ENCODE measurements around the gene NEO1. TPM values are rescaled to one million over a fixed set of nuclear protein-coding genes. Genes with fewer than 3 reads are reported as not detected.

Gene NEO1
- total and polyA plus RNA-seq, 2 experiments from 2014 or later = 39.1 to 64.0 TPM

- DNase-seq (ENCODE audit: low spot score) = no peak
- H3K9me3 ChIP-seq (ENCODE audit: low read depth) = no peaks in the 10 kb centered on the region
- no peaks in the 10 kb centered on the region for H3K27me3 ChIP-seq
- no peaks in the 10 kb centered on the region for H3K79me2 ChIP-seq
- H3K4me2 ChIP-seq = no peak overlapping the region
- no peaks in the 10 kb centered on the region for H3K9me2 ChIP-seq (replicated peaks; ENCODE audit: insufficient read depth)
- no peaks in the 10 kb centered on the region for H3K36me3 ChIP-seq (replicated peaks; ENCODE audit: insufficient read depth, low read depth)
- no peak overlapping the region for H3K27ac ChIP-seq
- WGBS (ENCODE audit: low lambda C conversion rate, missing lambda C conversion rate) = 79% methylated on average over 1 of the region's 1 CpG
- H2AFZ ChIP-seq = no peak overlapping the region
- H4K20me1 ChIP-seq (ENCODE audit: insufficient read depth, poor library complexity, severe bottlenecking) = no peaks in the 10 kb centered on the region
- no peak overlapping the region for H3K4me3 ChIP-seq
- TF ChIP-seq CTCF (IDR thresholded peaks at IDR 0.05; ENCODE audit: poor library complexity) = no peak
- TF ChIP-seq EZH2 (IDR thresholded peaks at IDR 0.05; ENCODE audit: borderline replicate concordance) = no peak
- TF ChIP-seq EZH2phosphoT487 (IDR thresholded peaks at IDR 0.05; ENCODE audit: low read depth, severe bottlenecking, unreplicated experiment) = no peak
- H3K4me1 ChIP-seq (ENCODE audit: insufficient read depth) = no peaks in the 10 kb centered on the region
Measured at GRCh38 chr15:73247331-73247730, 195.1 kb downstream of the NEO1 start.

- Histone ChIP-seq H3K36me3 (replicated peaks; ENCODE audit: insufficient read depth, low read depth) (no peaks in the 10 kb centered on the region), H3K27ac (no peak overlapping the region), H3K4me1 (ENCODE audit: insufficient read depth) (no peaks in the 10 kb centered on the region), H3K79me2 (no peaks in the 10 kb centered on the region), H3K4me3 (no peak overlapping the region), H3K27me3 (no peaks in the 10 kb centered on the region), H3K9me3 (ENCODE audit: low read depth) (no peaks in the 10 kb centered on the region), H3K4me2 (no peak overlapping the region), H4K20me1 (ENCODE audit: insufficient read depth, poor library complexity, severe bottlenecking) (no peaks in the 10 kb centered on the region), H2AFZ (no peak overlapping the region), H3K9me2 (replicated peaks; ENCODE audit: insufficient read depth) (no peaks in the 10 kb centered on the region)
- TF ChIP-seq EZH2 (IDR thresholded peaks at IDR 0.05; ENCODE audit: borderline replicate concordance) = no peak
- TF ChIP-seq EZH2phosphoT487 (IDR thresholded peaks at IDR 0.05; ENCODE audit: low read depth, severe bottlenecking, unreplicated experiment) = no peak
- TF ChIP-seq CTCF (IDR thresholded peaks at IDR 0.05; ENCODE audit: poor library complexity) = no peak
- no peak for DNase-seq (ENCODE audit: low spot score)
- WGBS (ENCODE audit: low lambda C conversion rate, missing lambda C conversion rate) = 79% methylated on average over 4 of the region's 4 CpGs
Measured at GRCh38 chr15:73249499-73249898, 197.2 kb downstream of the NEO1 start.

DNA sequence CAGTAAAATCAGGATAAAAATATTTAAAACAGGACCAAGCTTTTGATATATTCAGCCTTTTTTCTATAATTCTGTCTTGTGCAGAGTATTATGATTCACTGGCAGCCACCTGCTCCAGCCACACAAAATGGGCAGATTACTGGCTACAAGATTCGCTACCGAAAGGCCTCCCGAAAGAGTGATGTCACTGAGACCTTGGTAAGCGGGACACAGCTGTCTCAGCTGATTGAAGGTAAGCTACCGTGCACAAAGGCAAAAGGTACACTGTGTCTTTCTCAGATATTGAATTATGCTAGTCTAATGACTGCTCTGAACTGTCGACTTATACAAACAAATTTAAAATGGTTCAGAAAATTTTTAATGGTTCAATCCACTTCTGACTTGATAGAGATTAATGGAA is 202.3 kb downstream of the NEO1 start:
- H4K20me1 ChIP-seq (ENCODE audit: insufficient read depth, poor library complexity, severe bottlenecking) = no peaks in the 10 kb centered on the region
- no peak overlapping the region for H2AFZ ChIP-seq
- H3K4me1 ChIP-seq (ENCODE audit: insufficient read depth) = no peaks in the 10 kb centered on the region
- no peaks in the 10 kb centered on the region for H3K9me2 ChIP-seq (replicated peaks; ENCODE audit: insufficient read depth)
- DNase-seq (ENCODE audit: low spot score) = no peak
- no peak overlapping the region for H3K4me2 ChIP-seq
- H3K79me2 ChIP-seq = no peaks in the 10 kb centered on the region
- H3K36me3 ChIP-seq (replicated peaks; ENCODE audit: insufficient read depth, low read depth) = no peaks in the 10 kb centered on the region
- H3K27me3 ChIP-seq = no peaks in the 10 kb centered on the region
- WGBS (ENCODE audit: low lambda C conversion rate, missing lambda C conversion rate) = 96% methylated on average over 6 of the region's 6 CpGs
- no peak overlapping the region for H3K27ac ChIP-seq
- TF ChIP-seq EZH2 (IDR thresholded peaks at IDR 0.05; ENCODE audit: borderline replicate concordance) (no peak), CTCF (IDR thresholded peaks at IDR 0.05; ENCODE audit: poor library complexity) (no peak), EZH2phosphoT487 (IDR thresholded peaks at IDR 0.05; ENCODE audit: low read depth, severe bottlenecking, unreplicated experiment) (no peak)
- no peak overlapping the region for H3K4me3 ChIP-seq
- no peaks in the 10 kb centered on the region for H3K9me3 ChIP-seq (ENCODE audit: low read depth)

Measured in hepatocyte (in vitro differentiated cells).